SK-N-MC (cell line): ENCODE data around the gene RFPL1.
A peak's percentile ranks its signal among the peaks of the same experiment; 100 is the strongest.

Source experiments
- DNase-seq: peaks from one replicate; pipeline ENCODE4 v3.0.0-alpha.2; 2011; ENCODE audit warnings: low read depth, low spot score
- H3K27ac ChIP-seq: fragments of 200-600 bp; sonication (generic); 2 replicates; pipeline ENCODE4 v1.5.1; 2016; ENCODE audit warnings: mixed run types
- H3K36me3 ChIP-seq: fragments of 200-600 bp; sonication (generic); 2 replicates; pipeline ENCODE4 v1.6.1; 2017; ENCODE audit warnings: antibody characterized with exemption, low read length, mixed read lengths; ENCODE audit not compliant: insufficient read depth
- H3K4me3 ChIP-seq: fragments of 200-600 bp; sonication (generic); 2 replicates; pipeline ENCODE4 v1.5.1; 2016
- H3K9ac ChIP-seq: fragments of 200-600 bp; sonication (generic); 2 replicates; pipeline ENCODE4 v1.8.0; 2017; ENCODE audit warnings: mixed run types, mixed read lengths; ENCODE audit not compliant: insufficient read length
- H3K9me3 ChIP-seq: fragments of 200-600 bp; sonication (generic); 2 replicates; pipeline ENCODE4 v1.6.1; 2017; ENCODE audit warnings: low read depth, mild to moderate bottlenecking, antibody characterized with exemption, low read length, moderate library complexity, mixed read lengths
- EZH2 ChIP-seq: fragments of 200-600 bp; sonication (generic); IDR thresholded peaks from one replicate; pipeline ENCODE4 v1.6.1; 2017; ENCODE audit warnings: antibody characterized with exemption
- FOXP2 ChIP-seq: optimal IDR thresholded peaks from 2 replicates; pipeline ENCODE3; 2011; ENCODE audit warnings: mild to moderate bottlenecking, moderate library complexity; ENCODE audit not compliant: insufficient read depth; ENCODE audit errors: extremely low read length, control extremely low read depth
- POLR2AphosphoS5 ChIP-seq: IDR thresholded peaks from 2 replicates; pipeline ENCODE4 v1.6.1; 2012; ENCODE audit warnings: mild to moderate bottlenecking, low read depth, low read length, borderline replicate concordance

Gene RFPL1

DNA sequence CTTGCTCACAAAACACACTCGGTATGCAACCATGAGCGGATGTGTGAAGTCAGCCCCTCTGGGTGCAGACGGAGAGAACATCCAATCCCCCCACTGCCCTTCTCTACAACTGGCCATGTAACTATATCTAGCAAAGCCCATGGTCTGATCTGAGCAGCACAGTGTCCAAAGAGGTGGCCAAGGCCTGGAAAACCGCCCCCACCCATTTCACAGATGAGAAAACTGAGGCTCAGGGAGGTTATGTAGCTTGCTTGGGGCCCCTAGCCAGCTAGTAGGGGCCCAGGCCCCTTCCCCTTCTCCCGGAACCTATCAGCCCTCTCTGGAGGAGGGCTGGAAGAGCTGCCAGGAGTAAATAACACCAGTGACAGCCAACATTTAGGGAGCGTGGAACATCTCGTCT, 26.2 kb downstream of the RFPL1 start:
- DNase-seq: no peak
- Histone ChIP-seq H3K4me3 (no peak overlapping the region), H3K27ac (no peak overlapping the region), H3K9ac (no peak overlapping the region), H3K36me3 (no peaks in the 10 kb centered on the region), H3K9me3 (no peaks in the 10 kb centered on the region)
- TF ChIP-seq FOXP2 (no peak), POLR2AphosphoS5 (no peak), EZH2 (no peak)

- H3K4me3 ChIP-seq: 0 out of 2 replicates have a peak overlapping the region, but pooled peaks have one; percentile 56
- no peaks in the 10 kb centered on the region for H3K9me3 ChIP-seq
- H3K9ac ChIP-seq: no peak overlapping the region
- TF ChIP-seq EZH2: no peak
- TF ChIP-seq FOXP2: no peak
- no peak for TF ChIP-seq POLR2AphosphoS5
- no peak overlapping the region for H3K27ac ChIP-seq
- no peak for DNase-seq
- H3K36me3 ChIP-seq: no peaks in the 10 kb centered on the region
Observed at GRCh38 chr22:29469755-29470154, 31.4 kb downstream of the RFPL1 start.

DNA sequence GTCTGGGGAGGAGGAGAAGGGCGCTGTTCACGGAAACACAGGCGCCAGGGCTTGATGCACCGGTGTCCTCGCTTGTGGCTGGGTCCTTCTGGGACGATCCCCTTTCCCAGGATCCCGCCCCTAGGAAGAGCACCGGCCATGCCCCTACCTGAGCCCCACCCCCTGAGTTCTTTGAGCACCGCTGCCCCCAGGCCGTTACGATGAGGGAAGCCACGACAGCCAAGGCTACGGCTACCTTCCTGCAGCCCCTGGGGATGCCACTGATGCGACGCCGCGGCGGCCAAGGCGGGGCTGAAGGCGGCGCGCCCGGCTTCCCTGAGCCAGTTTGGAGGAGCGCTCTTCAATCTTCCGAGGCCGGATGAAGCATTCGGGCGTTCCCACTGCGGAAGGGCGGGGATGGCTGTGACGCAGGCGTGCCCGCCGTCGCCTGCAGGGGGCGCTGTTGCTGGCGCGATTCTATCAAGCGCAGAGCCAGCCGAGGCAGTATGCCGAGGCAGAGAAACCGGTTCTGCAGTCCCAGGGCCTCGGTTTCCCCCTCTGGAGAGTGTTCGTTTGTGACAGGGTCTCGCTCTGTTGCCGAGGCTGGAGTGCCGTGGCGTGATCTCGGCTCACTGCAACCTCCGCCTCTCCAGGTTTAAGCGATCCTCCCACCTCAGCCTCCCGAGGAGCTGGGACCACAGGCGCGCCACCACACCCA, 31.9 kb downstream of the RFPL1 start:
- DNase-seq: no peak
- Histone ChIP-seq H3K9ac (no peak overlapping the region), H3K4me3 (peak overlapping the region; percentile 56; the same call in 1 of the 2 replicates), H3K9me3 (no peaks in the 10 kb centered on the region), H3K27ac (no peak overlapping the region), H3K36me3 (no peaks in the 10 kb centered on the region)
- TF ChIP-seq EZH2: no peak
- no peak for TF ChIP-seq POLR2AphosphoS5
- TF ChIP-seq FOXP2: no peak

DNA sequence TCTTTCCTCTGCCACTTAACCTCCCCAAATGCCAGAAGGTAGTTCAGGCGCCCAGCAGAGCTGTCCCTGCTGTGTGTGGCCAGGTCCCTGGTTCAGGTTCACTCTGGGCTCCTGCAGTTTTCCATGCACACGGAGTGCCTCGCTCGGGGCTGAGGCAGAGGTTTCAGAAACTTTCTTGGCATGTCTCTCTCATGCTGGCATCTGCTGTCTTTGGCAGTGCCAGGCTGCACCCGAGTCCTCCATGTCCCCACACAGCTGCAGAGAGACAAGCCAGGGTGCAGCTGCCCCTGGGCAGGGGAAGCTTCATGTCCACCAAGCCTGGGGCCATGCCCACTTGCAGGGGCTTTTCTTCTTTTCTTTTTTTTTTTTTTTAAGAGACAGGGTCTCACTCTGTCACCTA, 34.6 kb downstream of the RFPL1 start:
- DNase-seq: no peak
- H3K9me3 ChIP-seq: no peaks in the 10 kb centered on the region
- H3K36me3 ChIP-seq: no peaks in the 10 kb centered on the region
- no peak overlapping the region for H3K27ac ChIP-seq
- no peak overlapping the region for H3K4me3 ChIP-seq
- no peak for TF ChIP-seq EZH2
- TF ChIP-seq FOXP2: no peak
- no peak for TF ChIP-seq POLR2AphosphoS5
- no peak overlapping the region for H3K9ac ChIP-seq

GRCh38 chr22:29475550-29475949, 37.2 kb downstream of the RFPL1 start:
- Histone ChIP-seq H3K9ac (no peak overlapping the region), H3K9me3 (no peaks in the 10 kb centered on the region), H3K27ac (no peak overlapping the region), H3K36me3 (no peaks in the 10 kb centered on the region), H3K4me3 (no peak overlapping the region)
- TF ChIP-seq POLR2AphosphoS5 (no peak), FOXP2 (no peak), EZH2 (no peak)
- no peak for DNase-seq

DNA sequence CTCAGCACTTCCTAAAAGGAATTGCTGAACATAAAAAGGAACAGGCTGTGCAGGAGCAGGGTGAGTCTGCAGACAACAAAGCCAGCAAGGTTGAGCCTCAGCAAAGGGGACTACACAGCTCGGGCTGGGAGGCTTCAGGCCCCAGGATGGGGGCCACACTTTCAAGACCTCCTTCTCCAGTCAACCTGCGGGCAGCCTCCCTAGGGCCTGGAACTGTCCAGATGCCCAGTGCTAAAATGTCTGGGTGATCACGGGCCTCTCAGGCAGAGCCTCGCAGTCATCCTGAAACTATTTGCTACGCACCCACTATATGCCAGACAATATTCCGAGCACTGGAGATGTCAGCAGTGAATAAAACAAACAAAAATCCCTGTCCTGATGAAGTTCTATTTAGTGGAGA, 37.7 kb downstream of the RFPL1 start:
- no peaks in the 10 kb centered on the region for H3K9me3 ChIP-seq

GRCh38 chr22:29477723-29478318, 39.4 kb downstream of the RFPL1 start:
- no peak for TF ChIP-seq EZH2
- TF ChIP-seq POLR2AphosphoS5: no peak
- TF ChIP-seq FOXP2: no peak
- Histone ChIP-seq H3K9me3 (no peaks in the 10 kb centered on the region), H3K9ac (no peak overlapping the region), H3K36me3 (no peaks in the 10 kb centered on the region), H3K27ac (no peak overlapping the region), H3K4me3 (no peak overlapping the region)
- DNase-seq: no peak

More for the DNA sequence above, 37.7 kb downstream of the RFPL1 start:
- H3K9ac ChIP-seq: no peak overlapping the region
- TF ChIP-seq POLR2AphosphoS5: no peak
- TF ChIP-seq EZH2: no peak
- TF ChIP-seq FOXP2: no peak
- DNase-seq: no peak
- no peaks in the 10 kb centered on the region for H3K36me3 ChIP-seq
- no peak overlapping the region for H3K27ac ChIP-seq
- H3K4me3 ChIP-seq: no peak overlapping the region

GRCh38 chr22:29478326-29479276, 40.2 kb downstream of the RFPL1 start:
- no peak for DNase-seq
- Histone ChIP-seq H3K9me3 (no peaks in the 10 kb centered on the region), H3K9ac (no peak overlapping the region), H3K4me3 (no peak overlapping the region), H3K36me3 (no peaks in the 10 kb centered on the region), H3K27ac (no peak overlapping the region)
- no peak for TF ChIP-seq EZH2
- no peak for TF ChIP-seq POLR2AphosphoS5
- no peak for TF ChIP-seq FOXP2
